HG03045 (cell line): Measurements from ENCODE around the gene SCN10A.

Source experiments
- ATAC-seq: cut with Tn5 transposase; IDR thresholded peaks from one replicate; pipeline ENCODE4 v1.9.1; 2021; ENCODE audit warnings: mild to moderate bottlenecking, moderate library complexity; ENCODE audit not compliant: unreplicated experiment

Gene SCN10A

DNA sequence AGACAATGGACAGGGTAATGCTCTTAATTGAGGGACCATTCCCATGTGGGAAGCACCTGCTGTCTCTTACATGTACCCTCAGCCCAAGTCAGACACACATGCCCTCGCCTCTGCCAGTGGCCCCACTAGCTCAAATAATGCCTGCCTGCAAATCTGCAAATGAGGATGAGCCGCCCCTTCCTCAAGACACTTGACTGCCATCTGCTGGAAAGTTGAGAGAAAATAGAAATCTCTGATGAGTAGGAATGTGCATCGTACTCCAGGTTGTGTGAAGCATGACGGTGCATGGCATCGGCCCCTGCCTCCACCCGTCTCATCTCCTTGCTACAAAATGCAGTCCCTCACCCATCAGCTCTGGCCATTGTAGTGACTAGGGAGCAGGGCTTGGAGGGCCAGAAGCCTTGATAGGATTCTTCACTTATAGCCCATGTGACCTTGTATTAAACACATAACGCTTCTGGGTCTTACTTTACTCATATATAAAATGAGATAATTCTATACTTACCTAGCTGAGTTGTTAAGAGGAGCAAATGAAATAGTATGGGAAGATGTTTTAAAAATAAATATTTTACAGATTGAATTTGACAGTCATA is 160.2 kb downstream of the SCN10A start:
- ATAC-seq, result no peak

DNA sequence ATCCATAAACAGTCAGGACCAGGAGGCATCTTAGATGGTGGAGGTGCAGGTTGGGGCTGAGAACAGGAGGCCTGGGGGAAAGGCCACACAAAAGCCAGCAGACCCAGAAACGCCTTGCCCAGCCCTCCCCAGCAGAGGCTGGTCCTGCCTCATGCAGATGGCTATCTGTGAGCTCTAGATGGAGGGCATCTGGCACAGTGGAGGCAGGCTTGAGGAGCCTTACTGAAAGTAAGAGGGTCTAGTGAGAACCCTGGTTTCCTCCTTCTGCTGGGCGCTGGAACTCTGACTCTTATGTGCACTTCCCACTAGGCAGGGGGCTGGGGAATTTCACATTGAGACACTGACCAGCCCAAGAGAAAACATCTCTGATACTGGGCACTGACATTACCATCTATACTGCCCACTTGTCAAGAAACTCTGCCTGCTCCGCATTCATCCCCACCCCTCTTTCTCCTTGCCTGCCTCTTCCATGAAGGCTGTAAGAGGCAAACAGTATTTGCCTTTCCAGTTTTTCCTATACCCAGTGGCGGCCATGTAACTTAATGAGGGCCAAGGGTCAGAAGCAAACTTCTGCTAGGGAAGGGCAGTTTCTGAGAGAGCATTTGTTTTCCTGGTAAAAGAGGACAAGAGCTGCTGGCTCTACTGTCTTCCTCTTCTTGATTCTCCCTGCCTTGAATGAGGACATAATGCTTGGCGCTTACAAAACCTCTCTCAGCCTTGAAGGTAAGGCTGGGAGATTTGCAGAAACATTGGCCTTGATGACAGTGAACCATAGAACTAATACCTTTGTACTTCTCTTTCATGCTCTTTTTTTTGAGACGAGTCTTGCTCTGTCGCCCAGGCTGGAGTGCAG is 162.1 kb downstream of the SCN10A start:
- ATAC-seq, result no peak

DNA sequence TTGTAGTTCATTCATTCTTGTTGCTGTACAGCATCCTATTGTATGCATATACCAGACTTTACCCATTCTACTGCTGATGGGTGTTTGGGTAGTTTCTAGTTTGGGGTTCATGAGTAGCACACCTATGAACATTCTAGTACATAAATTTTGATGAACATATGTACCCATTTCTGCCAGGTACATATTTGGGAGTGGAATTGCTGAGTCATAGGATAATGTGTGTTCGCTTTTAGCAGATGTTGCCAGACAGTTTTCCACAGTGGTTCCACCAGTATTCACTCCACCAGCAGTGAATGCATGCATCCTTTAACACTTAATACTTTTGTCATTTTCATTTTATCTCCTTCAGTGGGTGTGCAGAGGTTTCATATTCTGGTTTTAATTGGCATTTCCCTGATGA is 163.1 kb downstream of the SCN10A start:
- ATAC-seq, result no peak

DNA sequence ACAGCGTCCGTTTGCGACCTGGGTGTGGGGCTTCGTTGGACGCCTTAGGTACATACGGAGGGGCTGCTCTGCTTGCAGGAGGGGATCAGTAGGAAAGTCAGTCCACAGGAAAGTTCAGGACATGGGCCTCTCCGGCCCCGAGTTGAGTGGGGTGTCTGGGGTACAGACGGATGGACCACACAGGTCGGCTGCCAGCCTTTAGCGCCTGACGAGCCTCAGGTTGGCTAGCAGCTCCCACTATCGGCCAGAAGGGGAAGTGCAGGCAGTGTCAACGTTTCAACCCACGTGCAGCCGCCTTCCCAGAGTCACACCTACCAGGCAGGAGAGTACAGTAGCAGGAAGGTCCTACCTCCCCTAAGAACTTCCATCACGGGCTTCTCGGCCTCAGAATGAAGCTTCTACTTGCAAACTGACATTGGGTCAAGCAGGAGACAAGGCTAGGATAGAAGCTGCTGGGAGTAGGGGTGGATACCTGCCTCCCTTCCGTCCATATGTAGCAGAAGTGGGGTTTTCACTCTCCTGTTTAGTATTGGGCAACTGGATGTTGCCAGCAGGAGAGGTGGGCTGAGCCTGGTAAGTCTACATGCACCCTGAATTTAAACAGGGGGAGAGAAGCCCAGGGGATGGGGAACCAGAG is 164.7 kb downstream of the SCN10A start:
- ATAC-seq, result peak; percentile 57

DNA sequence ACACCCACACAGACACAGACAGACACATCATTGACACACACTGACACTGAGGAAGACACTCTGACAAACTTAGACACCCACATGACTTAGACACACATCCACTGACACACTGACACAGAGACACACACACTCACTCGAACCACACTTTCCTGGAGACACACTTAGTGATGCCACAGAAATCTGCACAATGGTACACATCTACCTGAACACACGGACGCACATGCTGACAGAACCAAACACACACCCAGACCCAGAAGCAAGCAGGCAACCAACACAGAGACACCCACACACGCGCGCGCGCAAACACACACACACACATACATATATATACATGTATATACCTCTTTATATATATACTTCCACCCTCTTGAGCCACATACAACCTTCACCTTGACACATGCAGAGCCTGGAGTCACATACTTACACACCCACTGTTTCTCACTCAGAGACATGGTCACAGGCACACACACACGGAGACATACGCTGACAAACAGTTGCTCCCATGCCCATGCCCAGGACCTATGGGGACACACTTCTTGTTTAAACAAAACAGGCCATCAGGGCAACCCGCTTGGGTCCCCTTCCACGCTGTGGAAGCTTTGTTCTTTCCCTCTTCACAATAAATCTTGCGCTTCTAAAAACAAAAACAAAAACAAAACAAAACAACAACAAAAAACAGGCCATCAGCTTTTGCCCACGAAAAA is 165.6 kb downstream of the SCN10A start:
- ATAC-seq, result no peak

DNA sequence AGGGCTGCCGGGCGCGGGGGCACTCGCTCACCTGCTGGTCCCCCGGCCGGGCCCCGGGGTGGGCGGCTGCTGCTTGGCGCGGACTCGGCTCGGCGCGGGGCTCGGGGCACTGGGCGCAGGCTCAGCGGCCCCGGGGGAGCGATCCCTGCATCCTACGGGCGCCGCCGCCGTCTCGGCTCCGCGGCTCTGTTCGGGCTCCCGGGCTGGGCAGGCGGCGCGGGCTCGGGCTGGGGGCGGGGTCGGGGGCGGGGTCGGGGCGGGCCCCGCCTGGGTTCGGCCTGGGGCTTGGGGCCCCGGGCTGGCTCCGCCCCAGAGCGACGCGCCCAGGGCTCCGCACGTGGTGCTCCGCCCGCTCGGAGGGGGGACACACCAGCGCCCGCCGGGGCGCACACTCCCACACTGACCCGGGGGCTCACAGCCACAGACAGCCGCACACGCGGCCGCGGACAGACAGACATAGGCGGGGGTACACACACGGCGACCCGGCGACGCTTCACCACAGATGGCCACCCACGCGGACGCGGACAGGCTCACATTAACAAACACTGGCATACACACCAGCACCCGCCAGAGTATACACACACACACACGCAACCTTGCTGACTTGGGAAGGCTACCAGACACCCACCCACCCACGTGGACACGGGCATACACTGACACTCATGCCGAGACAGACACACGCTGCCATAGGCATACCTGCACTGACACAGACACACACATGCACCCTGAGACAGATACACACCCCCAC is 166.3 kb downstream of the SCN10A start, which contains the start of gene SCN5A:
TSS of gene SCN5A (minus strand) at position 188 of the 748 bp plus-strand sequence. CDS start 16,380 bp downstream, outside the sequence.
- ATAC-seq, result peak; percentile 56

DNA sequence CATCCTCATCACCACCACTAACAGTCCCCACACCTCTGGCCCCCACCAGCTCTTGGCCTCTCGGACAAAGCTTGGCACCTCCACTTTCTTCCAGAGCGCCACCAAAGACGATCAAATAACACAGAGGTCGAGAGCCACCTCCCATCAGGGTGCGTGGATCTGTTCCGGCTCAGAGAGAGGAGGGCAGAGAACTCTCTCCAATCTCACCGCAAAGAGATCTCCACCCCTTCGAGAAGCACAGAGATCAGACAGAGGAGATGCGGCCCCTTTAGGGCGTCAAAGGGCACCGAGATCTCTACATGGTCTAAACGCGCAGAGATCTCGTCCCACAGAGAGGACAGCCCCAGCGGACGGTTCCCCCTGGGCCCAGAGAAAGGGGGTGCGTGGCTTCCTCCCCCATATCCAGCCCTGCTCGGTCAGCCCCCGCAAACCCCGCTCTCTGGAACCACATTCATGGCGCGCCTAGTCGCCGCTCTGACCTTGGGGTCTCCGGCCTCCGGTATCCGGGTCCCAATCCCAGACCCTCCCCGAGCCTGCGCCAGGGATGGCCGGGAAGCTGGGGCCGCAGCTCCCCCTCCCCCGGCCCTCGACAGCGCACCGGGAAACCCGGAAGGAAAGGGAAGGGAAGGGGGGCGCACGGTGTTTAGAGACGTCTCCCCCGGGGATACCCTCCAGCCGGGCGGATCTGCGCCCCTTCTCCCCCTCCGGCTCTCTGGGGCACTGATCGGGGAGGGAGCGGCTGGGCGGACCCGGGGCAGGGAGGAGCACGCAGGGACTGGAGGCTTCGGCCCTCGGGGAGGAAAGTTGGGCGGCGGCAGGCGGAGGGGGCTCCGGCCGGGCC is 167.1 kb downstream of the SCN10A start:
- ATAC-seq, result no peak

GRCh38 chr3:38648024-38648658 is 167.9 kb downstream of the SCN10A start:
- ATAC-seq, result no peak

GRCh38 chr3:38647217-38647970 is 168.6 kb downstream of the SCN10A start:
- ATAC-seq, result no peak
